ENCODE results near the gene ITGB8.

- TF ChIP-seq CTCF (IDR thresholded peaks at IDR 0.05; ENCODE audit: insufficient read depth, low read length) (no peak), POLR2AphosphoS5 (IDR thresholded peaks at IDR 0.05; ENCODE audit: low read depth) (no peak), GABPA (IDR thresholded peaks at IDR 0.05; ENCODE audit: low read depth) (no peak), REST (IDR thresholded peaks at IDR 0.05; ENCODE audit: insufficient replicate concordance, low read depth) (no peak)
These were observed 68.8 kb downstream of the ITGB8 start for GRCh38 chr7:20399521-20399920.
